Esophagus muscularis mucosa (tissue), 4 donors: ENCODE measurements around the gene SEL1L. TPM values are rescaled to one million over a fixed set of nuclear protein-coding genes. Genes with fewer than 3 reads are reported as not detected.
"Not testable (repeated sequence)": the region's sequence is repeated elsewhere in the genome, so short reads cannot be mapped to it uniquely, and the experiment has no call there.

Experiments used
- DNase-seq: peaks from one replicate; pipeline ENCODE4 v3.0.0-alpha.2; 2017; ENCODE audit errors: extremely low spot score
- H3K27ac ChIP-seq, 4 donors: fragments of 200-600 bp; sonication (generic); replicated peaks in 1 of 4; 1 replicate in 3 of 4; 2 replicates in 1 of 4; pipeline ENCODE4 v1.5.1; 2016 to 2019; ENCODE audit warnings: mild to moderate bottlenecking in 1 of 4
- H3K27me3 ChIP-seq, 4 donors: fragments of 200-600 bp; sonication (generic); one replicate each; pipeline versions ENCODE4 v1.5.1 to v1.6.0; 2016 to 2019
- H3K36me3 ChIP-seq, 4 donors: fragments of 200-600 bp; sonication (generic); one replicate each; pipeline ENCODE4 v1.5.1; 2016 to 2019
- H3K4me1 ChIP-seq, 4 donors: fragments of 200-600 bp; sonication (generic); one replicate each; pipeline ENCODE4 v1.5.1; 2016 to 2019
- H3K4me3 ChIP-seq, 4 donors: fragments of 200-600 bp; sonication (generic); 1 replicate in 2 of 4; 2 replicates in 2 of 4; pipeline ENCODE4 v1.5.1; 2016 to 2019; ENCODE audit warnings: mild to moderate bottlenecking in 4 of 4, moderate library complexity in 1 of 4
- H3K9me3 ChIP-seq, 4 donors: fragments of 200-600 bp; sonication (generic); 1 replicate in 3 of 4; 2 replicates in 1 of 4; pipeline ENCODE4 v1.5.1; 2016 to 2019
- EP300 ChIP-seq: sonication (generic); formaldehyde crosslinking; IDR thresholded peaks from one replicate; pipeline ENCODE4 v1.6.1; 2017; ENCODE audit warnings: antibody characterized with exemption
- POLR2A ChIP-seq: fragments of 450-650 bp; IDR thresholded peaks from one replicate; pipeline ENCODE4 v1.6.1; 2017; ENCODE audit warnings: antibody characterized with exemption, moderate library complexity, mild to moderate bottlenecking, low read depth
- POLR2AphosphoS5 ChIP-seq, 2 donors: sonication (generic); formaldehyde crosslinking; IDR thresholded peaks; one replicate each; pipeline ENCODE4 v1.6.1; 2017; ENCODE audit warnings: antibody characterized with exemption in 2 of 2
- WGBS: methylation state at CpG from one replicate; pipeline ENCODE4 v1.1.5; 2018; 5-methylcytosine and 5-hydroxymethylcytosine counted together
- intact Hi-C: fragments of 100-400 bp; cut with DNase I; formaldehyde crosslinking; loops from one replicate; pipeline ENCODE4 v1.15.1; 2023
- total RNA-seq, 4 donors: library from RNA; depleted of rRNA; stranded (reverse); fragments of >200 nt; gene quantifications; one replicate each; pipeline versions ENCODE4 v1.1.0 to v1.2.1, GENCODE V29; 2016
- TF ChIP-seq, protein P1 (sequence below), 3 experiments: fragments of 200-600 bp in 2 of 3; fragments of 450-650 bp in 1 of 3; sonication (generic) in 2 of 3; IDR thresholded peaks; one replicate each; pipeline ENCODE4 v1.5.1; 2017 to 2019; ENCODE audit warnings: antibody characterized with exemption in 3 of 3, mild to moderate bottlenecking in 2 of 3, moderate library complexity in 1 of 3

Gene SEL1L
- total RNA-seq, 4 donors from 2014 or later, result 54.2 to 64.2 (median 55.6) TPM

DNA sequence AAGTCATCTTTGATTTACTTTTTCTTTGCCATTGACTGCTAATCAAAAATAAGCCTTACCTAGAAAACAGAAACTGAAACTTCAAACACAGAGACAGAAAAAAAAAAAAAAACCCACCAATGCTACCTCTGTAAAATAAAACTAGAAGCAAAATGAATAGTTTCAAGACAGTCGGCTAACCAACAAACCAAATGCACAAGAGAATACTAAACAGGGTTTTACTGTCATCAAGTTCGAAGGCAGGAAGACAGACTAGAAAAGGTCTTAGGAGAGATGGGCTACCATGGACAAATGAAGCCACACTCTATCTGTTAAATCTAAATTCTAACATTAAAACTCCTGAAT lies 59.5 kb downstream of the SEL1L start:
- no peak for DNase-seq
- WGBS, result 76% methylated on average over 2 of the region's 2 CpGs
- Histone ChIP-seq H3K9me3 (no peaks in the 10 kb centered on the region), H3K27me3 (no peaks in the 10 kb centered on the region), H3K4me3 (no peak overlapping the region), H3K36me3 (peaks cover 20 to 59% (median 45%) of the 10 kb centered on the region in 4 donors), H3K27ac (no peak overlapping the region), H3K4me1 (peaks cover 0 to 4% (median 2%) of the 10 kb centered on the region in 4 donors)
- intact Hi-C loops, result no loop called here
- TF ChIP-seq POLR2AphosphoS5 (IDR thresholded peaks at IDR 0.05) (no peak), POLR2A (no peak), EP300 (no peak)
- TF ChIP-seq, protein P1, sequence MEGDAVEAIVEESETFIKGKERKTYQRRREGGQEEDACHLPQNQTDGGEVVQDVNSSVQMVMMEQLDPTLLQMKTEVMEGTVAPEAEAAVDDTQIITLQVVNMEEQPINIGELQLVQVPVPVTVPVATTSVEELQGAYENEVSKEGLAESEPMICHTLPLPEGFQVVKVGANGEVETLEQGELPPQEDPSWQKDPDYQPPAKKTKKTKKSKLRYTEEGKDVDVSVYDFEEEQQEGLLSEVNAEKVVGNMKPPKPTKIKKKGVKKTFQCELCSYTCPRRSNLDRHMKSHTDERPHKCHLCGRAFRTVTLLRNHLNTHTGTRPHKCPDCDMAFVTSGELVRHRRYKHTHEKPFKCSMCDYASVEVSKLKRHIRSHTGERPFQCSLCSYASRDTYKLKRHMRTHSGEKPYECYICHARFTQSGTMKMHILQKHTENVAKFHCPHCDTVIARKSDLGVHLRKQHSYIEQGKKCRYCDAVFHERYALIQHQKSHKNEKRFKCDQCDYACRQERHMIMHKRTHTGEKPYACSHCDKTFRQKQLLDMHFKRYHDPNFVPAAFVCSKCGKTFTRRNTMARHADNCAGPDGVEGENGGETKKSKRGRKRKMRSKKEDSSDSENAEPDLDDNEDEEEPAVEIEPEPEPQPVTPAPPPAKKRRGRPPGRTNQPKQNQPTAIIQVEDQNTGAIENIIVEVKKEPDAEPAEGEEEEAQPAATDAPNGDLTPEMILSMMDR (IDR thresholded peaks at IDR 0.05), result no peak

DNA sequence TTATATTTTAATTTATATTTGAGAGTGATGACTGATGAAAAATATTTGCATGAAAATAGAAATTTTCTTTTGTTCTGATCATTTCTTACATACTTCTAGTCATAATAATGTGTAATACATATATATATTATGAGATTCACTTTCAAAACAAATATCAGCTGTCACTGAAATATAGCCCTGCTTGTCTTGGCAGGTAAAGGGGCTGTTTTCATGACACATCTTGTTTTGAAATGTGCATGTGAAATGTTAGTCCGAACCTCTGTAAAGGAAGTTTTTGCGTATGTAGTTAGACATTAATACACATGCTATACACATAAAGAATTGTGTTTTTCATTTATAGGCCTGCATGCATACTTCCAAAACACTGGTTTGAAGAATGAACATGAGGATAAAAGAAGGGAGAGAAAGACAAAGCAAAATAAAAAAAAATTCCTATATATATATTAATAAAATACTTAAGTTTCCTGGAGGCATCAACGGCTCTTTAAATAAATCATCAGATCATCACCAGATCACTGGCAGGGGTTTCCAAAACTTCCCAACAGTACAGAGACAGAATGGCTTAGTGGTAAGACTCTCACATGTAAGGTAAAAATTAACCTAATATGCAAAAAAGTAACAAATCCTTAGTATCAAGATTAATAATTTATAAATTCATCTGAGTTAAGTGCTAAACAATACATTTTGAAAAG lies 60.1 kb downstream of the SEL1L start:
- TF ChIP-seq POLR2AphosphoS5 (IDR thresholded peaks at IDR 0.05), result no peak
- no peak for TF ChIP-seq POLR2A
- no peak for TF ChIP-seq EP300
- TF ChIP-seq, protein P1 (IDR thresholded peaks at IDR 0.05), result no peak
- Histone ChIP-seq H3K36me3 (peaks cover 19 to 54% (median 40%) of the 10 kb centered on the region in 4 donors), H3K4me3 (no peak overlapping the region), H3K4me1 (peaks cover 0 to 4% (median under 1%) of the 10 kb centered on the region in 4 donors), H3K9me3 (no peaks in the 10 kb centered on the region), H3K27me3 (no peaks in the 10 kb centered on the region), H3K27ac (no peak overlapping the region)
- intact Hi-C loops, result no loop called here
- 61% methylated on average over 3 of the region's 3 CpGs for WGBS
- DNase-seq, result no peak

DNA sequence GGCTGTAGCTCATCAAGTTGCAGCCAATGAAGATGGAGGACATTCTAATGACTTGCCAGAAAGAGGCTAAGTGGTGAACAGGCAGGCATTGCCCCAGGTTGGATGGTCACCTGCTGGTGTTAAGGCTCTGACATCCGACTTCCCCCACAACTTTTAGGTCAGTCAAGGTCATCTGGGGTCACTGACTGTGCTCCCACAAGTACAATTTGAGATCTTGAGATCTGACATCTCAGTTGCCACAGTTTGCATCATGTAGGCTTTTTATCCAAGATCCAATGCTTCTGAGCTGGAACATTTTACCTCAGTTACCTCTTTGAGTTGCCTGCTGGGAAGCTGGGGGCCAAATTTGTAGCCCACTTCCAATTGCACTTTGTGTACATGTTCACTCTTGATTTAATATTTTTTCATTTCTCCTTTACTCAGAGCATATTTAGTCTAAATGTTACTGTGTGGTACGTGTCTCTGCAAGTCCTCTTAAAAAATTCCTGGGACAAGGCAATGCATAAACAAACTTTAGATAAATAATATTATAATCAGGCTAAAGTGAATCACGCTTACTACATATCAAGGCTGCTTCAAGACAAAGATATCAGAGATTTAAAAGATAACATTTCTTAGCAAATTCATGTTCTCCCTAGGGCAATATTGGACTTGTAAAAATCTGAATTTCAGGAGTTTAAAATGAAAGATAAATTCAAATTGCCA lies 61.4 kb downstream of the SEL1L start:
- no peaks in the 10 kb centered on the region for H3K27me3 ChIP-seq
- WGBS, result 94% methylated on average over 3 of the region's 3 CpGs
- no peak overlapping the region for H3K4me3 ChIP-seq

DNA sequence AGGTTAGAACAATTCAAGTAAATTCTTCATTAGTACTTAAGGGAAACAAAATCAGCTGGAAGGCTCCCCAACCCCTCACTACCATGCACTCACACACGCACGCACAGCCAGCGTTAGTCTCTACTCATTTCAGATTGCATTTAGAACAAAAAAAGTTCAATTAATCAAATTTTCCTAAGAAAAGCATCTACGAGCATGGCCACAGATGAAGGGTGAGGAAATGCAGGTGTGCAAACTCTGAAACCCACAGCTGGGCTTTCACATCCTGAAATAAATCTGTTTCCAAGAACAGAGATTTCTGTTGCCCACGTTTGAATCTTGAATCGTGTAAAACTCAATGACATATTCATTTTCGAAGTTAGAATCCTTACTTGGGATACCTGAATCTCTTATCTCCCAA lies 62.6 kb downstream of the SEL1L start:
- WGBS, result 66% methylated on average over 7 of the region's 7 CpGs
- peaks cover 0 to 4% (median 0%) of the 10 kb centered on the region in 4 donors for H3K4me1 ChIP-seq
- no peak for DNase-seq
- no peak overlapping the region for H3K4me3 ChIP-seq
- H3K36me3 ChIP-seq, result peaks cover 3 to 29% (median 16%) of the 10 kb centered on the region in 4 donors
- no peak overlapping the region for H3K27ac ChIP-seq
- intact Hi-C loops, result no loop called here
- H3K9me3 ChIP-seq, result no peaks in the 10 kb centered on the region
- H3K27me3 ChIP-seq, result no peaks in the 10 kb centered on the region
- TF ChIP-seq EP300, result no peak
- TF ChIP-seq POLR2A, result no peak
- TF ChIP-seq, protein P1 (IDR thresholded peaks at IDR 0.05), result no peak
- TF ChIP-seq POLR2AphosphoS5 (IDR thresholded peaks at IDR 0.05), result no peak

More for the DNA sequence above, 61.4 kb downstream of the SEL1L start:
- TF ChIP-seq, protein P1 (IDR thresholded peaks at IDR 0.05), result no peak
- TF ChIP-seq EP300 (no peak), POLR2AphosphoS5 (IDR thresholded peaks at IDR 0.05) (no peak), POLR2A (no peak)
- H3K4me1 ChIP-seq, result peaks cover 0 to 4% (median 0%) of the 10 kb centered on the region in 4 donors
- no peak overlapping the region for H3K27ac ChIP-seq
- H3K36me3 ChIP-seq, result peaks cover 13 to 41% (median 28%) of the 10 kb centered on the region in 4 donors
- intact Hi-C loops, result no loop called here
- DNase-seq, result no peak
- no peaks in the 10 kb centered on the region for H3K9me3 ChIP-seq

DNA sequence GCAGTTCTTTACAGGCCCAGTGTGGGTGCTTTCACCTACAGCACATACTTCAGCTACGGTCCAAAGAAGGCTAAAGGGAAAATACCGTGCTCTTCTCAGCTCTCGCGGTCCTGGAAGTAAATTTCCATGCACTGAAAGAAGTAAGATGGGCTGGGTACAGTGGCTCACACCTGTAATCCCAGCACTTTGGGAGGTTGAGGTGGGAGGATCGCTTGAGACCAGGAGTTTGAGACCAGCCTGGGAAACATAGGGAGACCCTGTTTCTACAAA lies 63.2 kb downstream of the SEL1L start:
- H3K4me3 ChIP-seq, H3K27ac ChIP-seq, intact Hi-C loops, H3K4me1 ChIP-seq, H3K9me3 ChIP-seq, DNase-seq, H3K27me3 ChIP-seq: not testable (repeated sequence)
- peaks cover 0 to 24% (median 10%) of the 10 kb centered on the region in 4 donors for H3K36me3 ChIP-seq
- 91% methylated on average over 5 of the region's 5 CpGs for WGBS
